T-helper 2 cell treated with Interferon-gamma antibody and Interleukin-4, amounts not matched to agents 100 ng/mL and 5 ng/mL, for 36 hours (primary cell): ENCODE results near the gene IL1RN. TPM values are rescaled to one million over a fixed set of nuclear protein-coding genes. Genes with fewer than 3 reads are reported as not detected.

Experiments used
- intact Hi-C: fragments of 100-400 bp; cut with micrococcal nuclease; formaldehyde crosslinking; loops from one replicate; pipeline ENCODE4 v1.15.1; 2023
- total RNA-seq: library from RNA; stranded (reverse); gene quantifications from 2 replicates; pipeline ENCODE4 v1.2.3, GENCODE V29; 2022

The IL1RN gene, protein sequence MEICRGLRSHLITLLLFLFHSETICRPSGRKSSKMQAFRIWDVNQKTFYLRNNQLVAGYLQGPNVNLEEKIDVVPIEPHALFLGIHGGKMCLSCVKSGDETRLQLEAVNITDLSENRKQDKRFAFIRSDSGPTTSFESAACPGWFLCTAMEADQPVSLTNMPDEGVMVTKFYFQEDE
- total RNA-seq = 0.70 TPM in 2 replicates

DNA sequence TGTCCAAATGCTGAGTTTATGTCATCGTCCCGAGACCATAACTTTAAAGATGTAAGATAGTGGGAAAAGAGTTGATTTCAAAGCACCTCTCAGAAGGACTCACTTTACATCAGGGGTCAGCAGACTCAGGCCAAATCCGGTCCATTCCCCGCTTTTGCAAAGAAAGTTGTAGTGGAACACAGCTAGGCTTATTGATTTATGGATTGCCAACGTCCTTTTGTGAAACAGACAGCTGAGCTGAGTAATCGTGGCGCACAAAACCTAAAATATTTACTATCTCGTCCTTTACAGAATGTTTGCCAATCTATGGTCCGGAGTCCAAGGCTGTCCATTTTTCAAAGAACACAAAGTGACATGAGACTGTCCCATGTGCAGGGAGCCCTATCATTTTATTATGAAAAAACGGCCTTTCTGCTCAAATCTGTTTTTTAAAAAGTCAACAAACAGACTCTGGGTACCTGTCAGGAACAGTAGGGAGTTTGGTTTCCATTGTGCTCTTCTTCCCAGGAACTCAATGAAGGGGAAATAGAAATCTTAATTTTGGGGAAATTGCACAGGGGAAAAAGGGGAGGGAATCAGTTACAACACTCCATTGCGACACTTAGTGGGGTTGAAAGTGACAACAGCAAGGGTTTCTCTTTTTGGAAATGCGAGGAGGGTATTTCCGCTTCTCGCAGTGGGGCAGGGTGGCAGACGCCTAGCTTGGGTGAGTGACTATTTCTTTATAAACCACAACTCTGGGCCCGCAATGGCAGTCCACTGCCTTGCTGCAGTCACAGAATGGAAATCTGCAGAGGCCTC lies at the start of gene IL1RN:
Gene IL1RN, plus strand, starts transcription at position 754 of the 801 bp plus-strand sequence. Its CDS starts 27 bp downstream, at position 781.
- intact Hi-C loops = no loop called here

DNA sequence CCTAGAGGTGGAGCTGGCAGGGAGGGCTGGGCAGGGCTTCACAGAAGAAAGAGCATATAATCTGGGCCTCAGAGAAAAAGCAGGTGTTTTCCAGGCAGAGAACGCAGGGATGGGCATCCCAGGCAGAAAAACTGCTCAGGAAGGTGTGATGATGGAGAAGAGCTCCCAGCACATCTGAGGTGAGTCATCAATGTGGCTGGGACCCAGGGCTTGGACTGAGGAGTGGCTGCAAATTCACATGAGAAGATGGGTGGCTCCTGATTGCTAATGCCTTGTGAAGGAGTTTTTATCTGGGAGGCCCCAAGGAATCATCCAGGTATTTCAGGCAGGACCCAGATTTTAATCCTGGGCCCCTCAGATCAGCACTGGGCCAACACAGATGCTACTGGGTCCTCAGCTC lies 49.5 kb upstream of the IL1RN start:
- intact Hi-C loops = no loop called here

DNA sequence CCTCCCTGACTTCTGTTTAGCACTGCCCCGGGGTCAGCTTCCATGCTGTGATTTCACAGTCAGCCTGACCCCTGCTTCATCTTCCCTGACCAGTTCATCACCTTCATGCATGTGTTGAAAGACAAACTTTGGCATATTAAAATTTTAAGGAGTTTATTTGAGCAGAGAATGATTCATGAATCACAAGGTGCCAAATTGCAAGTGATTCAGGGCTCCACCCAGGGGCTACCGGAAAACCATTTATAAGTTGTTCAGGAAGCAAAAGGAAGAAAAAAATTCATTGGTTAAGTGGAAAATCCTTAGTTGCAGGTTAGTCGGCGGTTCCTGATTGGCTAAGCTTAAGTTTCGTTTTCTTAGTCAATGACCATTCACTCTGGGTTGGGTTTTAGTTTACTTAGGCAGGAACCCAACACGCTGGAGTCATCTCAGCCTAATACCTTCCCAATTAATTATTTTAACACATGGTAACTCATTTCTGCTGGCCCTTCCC lies 49.0 kb upstream of the IL1RN start:
- intact Hi-C loops = no loop called here

DNA sequence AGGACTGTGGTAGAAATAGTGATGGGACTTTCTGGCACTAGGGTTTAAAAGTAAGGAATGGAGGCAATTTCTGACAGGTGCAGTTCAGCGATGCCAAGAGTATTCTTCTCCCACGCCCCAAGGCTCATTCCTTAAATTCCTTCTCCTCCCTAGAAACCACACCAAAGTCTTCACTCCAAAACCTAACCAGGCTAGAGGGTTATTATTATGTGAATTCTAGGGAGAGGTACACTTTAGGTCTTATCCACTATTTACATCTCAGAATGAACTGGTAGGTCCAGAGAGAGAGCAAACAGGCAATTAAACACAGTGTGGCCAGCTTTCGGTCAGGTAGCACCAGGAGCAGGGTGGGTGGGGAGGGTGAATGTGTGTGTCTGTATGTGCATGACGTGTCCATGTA lies 48.3 kb upstream of the IL1RN start:
- intact Hi-C loops = no loop called here

DNA sequence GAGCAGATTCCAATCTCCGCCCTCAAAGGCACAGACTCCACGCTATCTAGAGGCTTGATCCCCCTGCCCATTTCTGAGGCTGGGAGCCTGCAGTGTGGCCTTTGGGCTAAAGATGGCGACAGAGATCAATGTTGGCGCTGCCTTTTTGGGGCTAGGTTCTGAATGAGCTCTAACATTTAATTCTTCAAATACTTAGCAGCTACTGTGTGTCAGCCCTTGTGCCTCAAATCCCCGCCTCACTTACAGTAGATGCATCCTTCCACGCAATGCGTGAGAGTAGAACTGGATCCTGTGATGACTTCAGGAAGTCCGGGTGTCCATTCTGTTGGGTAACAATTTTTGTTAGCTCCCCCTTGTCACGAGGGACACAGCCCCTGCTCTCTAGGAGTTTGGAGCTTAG lies 47.3 kb upstream of the IL1RN start:
- intact Hi-C loops = loop anchor here (1.0 to 5.0 kb wide), 3 partner anchors 37 to 292 kb away; no protein-coding TSS in a partner anchor

DNA sequence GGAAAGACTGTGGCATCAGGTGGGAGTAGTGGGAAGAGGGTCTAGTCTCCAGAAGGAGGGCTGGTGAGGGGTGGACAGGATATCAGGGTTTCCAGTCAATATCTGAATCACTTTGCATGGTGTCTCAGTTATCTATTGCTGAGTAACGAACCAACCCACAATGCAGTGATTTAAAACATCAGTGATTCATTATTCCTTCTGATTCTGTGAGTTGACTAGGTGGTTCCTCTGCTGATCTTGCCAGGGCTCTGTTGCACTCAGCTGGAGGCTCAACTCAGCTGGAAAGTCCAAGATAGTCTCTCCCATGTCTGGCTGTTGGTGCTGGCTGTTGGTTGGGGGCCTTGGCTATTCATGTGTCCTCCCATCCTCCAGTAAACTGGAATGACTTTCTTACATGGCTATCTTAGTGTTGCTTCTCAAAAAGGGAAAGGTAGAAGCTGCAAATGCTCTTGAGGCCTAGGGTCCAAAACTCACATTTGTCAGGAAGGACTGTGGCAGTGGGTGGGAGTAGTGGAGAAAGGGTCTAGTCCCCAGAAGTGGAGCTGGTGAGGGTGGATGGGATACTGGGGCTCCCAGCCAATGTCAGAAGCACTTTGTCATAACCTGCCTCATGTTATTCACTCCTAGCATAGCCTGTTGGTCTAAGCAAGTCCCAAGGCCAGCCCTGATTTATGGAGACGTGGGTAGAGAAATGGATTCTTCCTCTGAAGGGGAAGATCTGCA lies 45.7 kb upstream of the IL1RN start:
- intact Hi-C loops = loop anchor here (5.0 kb wide), 2 partner anchors 36 to 291 kb away; no protein-coding TSS in a partner anchor

DNA sequence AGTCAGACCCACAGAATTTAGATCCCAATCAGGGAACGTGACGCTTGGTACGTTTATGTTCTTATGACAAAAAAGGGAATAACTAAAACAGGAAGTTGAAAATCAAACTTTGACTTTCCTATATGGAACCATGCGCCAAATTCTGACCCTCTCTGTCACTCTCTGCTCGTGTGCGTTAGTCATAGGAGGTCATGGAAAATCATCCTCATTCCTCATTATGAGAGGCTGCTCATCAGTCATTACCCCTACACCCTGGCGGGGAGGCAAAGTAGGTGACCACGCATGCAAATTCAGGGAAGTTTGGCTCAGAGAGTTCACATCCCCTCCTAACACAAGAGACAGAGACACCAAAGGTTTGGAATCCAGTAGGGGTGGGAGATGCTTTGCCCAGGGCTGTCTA lies 44.1 kb upstream of the IL1RN start:
- intact Hi-C loops = loop anchor here (5.0 kb wide), 2 partner anchors 34 to 289 kb away; no protein-coding TSS in a partner anchor

DNA sequence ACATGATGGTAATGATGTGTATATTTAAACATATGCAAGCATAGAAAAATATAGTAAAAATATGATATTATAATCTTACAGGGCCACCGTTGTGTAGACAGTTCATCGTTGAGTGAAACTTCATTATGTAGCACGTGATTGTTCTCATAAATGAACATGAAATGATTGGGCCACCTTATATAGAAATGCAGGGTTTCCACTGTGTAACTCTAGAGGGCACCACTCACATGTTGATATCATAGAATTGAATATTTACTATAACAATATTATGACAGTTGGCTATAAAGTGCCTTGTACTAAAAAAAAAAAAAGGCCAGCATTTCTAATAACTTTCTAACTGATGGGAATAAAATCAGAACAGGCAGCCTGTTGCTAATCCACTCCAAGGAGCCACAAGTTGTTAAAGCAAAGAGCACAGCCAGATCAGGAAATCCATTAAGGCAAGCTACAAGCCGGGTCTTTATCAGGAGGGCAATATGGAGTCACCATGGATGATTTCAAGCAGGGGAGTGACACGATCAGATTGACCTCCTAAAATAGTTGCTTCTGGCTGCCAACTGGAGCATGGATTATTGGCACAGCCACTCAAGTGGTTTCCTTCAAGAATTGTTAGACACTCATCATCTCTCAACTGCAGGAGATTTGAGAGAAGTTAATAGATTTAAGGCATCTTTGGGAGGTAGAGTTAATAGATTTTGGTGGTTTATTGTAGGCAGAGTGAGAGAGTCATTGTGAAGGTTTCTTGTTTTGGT lies 43.0 kb upstream of the IL1RN start:
- intact Hi-C loops = loop anchor here (1.0 to 5.0 kb wide), 5 partner anchors 33 to 288 kb away; no protein-coding TSS in a partner anchor

DNA sequence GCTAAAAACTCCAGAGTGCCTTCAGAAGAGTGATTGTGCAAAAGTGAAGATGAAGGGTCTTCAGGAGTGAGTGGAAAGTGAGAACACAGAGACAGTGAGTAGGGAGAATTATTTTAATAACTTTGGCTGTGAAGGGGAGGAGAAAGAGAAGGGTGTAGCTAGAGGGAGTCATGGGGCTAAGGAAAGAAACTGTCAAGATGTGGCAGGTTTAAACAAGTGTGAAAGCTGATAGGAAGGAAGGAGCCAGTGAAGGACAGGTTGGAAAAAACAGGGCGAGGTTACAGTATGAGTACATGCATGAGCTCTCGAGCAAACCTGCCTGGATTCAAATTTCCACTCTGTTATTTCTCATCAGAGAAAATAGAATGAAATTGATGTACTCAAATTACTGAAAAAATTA lies 41.9 kb upstream of the IL1RN start:
- intact Hi-C loops = loop anchor here (2.0 kb wide), 2 partner anchors 49 to 113 kb away; no protein-coding TSS in a partner anchor

DNA sequence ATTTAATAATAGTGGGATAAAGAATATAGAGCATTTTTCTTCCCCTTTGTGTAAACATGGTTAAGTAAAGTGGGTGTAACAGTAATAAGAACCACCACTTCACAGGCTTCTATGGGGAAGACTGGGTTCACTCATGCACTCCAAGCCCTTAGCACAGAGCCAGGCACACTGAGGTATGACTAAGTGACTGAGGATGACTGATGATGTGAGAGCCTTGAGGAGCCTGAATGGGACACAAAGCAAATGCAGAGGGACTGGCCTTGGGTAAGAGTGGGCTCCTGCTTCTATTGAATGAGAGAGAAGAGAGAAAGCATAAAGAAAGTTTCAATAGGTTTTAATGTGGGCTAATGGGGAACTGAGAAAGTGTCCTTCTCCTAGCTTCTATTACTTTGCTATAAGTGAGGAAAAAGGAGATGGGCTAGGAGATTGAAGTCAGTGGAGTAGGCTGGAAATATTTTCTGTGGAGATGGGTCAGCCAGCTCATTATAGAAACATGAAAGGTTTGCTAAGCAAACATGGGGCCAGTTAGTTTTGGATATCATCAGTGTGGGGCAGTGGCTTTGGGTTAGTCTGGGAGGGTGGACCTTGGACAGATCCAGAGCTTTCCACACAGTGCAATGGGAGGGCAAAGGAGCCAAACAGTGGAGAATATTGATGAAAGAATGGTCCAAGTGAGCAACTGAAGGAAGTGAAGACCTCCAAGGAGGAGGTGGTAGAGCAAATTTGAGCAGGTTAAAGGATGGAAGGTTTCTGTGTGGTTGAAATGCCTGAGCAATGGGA lies 39.0 kb upstream of the IL1RN start:
- intact Hi-C loops = no loop called here

DNA sequence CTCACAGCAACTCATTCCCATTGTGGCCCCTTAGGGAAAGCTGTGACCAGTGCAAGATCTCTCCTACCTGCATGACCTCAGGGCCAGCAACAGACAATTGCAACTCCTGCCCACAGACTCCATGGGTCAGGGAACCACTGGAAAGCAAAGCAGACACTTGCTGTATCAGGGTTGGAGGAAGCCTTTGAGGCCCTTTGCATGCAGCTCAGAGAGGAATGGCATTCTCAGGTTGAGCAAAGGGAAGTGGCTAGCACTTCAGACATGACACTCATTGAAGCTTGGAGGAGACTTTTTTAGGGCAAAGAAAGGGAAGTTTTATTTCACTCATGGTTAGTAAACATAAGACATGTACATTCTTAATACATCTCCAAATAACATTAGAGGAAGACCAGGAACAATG lies 37.5 kb upstream of the IL1RN start:
- intact Hi-C loops = no loop called here

DNA sequence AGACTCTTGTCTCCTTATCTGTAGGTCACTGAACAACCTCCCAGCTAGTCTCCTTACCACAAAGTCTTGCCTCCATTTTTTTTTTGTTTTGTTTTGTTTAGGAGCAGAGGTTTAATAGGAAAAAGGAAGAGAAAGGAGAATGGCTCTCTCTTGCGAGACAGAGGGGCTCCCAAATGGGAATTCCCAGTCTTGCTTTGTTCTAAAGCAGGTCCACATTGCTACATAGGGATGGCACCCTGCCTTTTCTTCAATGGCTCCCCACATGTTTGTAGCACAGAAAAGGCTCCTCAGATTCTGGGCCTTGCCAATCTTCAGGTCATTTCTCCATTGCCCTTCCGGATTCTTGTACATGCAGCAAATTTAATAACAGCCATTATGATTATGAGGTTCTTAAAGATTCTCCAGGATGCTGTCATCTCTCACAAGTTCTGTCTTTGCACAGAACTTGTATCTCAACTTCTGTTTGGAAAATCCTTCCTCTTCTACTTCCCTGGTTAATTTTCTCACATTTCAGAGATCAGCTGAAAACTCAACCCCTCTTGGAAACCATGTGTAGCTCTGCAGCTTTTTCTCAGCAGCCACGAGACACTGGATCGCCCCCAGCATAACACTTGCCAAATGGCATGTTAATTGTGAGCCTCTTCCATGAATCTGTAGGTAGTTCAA lies 36.0 kb upstream of the IL1RN start:
- intact Hi-C loops = no loop called here

DNA sequence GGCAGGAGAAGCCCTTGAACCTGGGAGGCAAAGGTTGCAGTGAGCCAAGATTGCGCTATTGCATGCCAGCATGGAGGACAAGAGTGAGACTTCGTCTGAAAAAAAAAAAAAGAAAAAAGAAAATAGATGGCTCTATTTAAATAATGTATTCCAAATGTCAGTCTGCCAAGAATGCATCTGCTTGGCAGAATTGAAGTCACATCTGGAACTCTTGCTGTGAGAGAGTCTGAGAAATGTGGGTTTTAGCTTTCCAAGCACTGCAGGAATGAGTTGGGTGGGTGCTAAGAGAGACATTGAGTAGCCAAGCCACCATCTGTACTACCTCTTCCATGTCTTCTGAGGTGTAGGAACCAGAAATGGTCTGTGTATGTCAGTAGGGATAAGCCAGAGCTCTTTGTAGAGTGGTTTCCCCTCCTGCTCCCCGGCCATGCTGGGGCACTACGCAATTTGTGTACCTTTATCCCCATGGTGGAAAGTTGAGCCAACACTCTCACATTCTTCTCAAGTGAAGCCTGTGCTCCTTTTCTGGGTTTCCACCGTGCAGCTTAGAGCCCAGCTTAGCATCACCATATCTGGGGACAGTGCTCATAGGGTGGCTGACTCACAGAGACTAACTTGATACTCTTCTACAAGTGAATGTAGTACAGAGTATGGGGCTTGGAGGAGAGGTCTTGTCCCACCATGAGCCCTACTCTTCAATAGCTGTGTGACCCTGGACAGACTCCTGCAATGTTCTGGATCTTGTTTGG lies 34.4 kb upstream of the IL1RN start:
- intact Hi-C loops = no loop called here

DNA sequence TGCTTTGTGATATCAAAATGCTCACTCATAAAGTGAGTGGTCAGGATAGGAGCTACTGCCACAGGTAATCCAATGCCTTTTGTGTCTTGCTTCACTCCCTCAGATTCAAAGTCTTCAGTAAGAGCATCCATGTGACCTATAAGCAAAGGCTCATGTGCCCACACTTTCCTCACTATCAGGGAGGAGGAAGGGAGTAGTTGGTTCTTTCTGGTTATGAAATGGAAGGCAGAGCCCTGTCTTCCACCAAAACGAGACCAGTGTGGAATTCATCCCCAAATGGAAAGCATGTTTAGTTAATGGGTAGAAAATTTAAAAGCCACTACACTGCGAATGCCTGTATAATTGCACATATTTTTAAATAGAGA lies 33.8 kb upstream of the IL1RN start:
- intact Hi-C loops = no loop called here

DNA sequence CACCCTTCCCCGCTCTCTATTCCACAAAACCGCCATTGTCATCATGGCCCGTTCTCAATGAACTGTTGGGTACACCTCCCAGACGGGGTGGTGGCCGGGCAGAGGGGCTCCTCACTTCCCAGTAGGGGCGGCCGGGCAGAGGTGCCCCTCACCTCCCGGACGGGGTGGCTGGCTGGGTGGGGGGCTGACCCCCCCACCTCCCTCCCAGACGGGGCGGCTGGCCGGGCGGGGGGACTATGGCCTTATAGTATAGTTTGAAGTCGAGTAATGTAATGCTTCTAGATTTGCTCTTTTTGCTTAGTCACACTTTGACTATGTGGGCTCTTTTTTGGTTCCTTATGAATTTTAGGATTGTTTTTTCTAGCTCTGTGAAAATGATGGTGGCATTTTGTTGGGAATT lies 31.1 kb upstream of the IL1RN start:
- intact Hi-C loops = loop anchor here (5.0 kb wide), 1 partner anchor 99 kb away; no protein-coding TSS in a partner anchor

DNA sequence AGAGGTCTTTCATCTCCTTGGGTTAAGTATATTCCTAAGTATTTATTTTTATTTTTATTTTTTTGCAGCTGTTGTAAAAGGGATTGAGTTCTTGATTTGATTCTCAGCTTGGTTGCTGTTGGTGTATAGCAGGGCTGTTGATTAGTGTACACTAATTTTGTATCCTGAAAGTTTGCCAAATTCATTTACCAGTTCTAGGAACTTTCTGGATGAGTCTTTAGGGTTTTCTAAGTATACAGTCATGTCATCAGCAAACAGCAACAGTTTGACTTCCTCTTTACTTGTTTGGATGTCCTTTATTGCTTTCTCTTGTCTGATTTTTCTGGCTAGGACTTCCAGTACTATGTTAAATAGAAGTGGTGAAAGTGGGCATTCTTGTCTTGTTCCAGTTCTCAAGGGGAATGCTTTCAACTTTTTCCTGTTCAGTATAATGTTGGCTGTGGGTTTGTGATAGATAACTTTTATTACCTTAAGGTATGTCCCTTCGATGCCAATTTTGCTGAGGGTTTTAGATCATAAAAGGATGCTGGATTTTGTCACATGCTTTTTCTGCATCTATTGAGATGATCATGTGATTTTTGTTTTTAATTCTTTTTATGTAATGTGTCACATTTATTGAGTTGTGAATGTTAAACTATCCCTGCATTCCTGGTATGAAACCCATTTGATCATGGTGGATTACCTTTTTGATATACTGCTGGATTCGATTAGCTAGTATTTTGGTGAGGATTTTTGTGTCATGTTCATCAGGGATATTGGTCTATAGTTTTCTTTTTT lies 30.4 kb upstream of the IL1RN start:
- intact Hi-C loops = loop anchor here (5.0 kb wide), 1 partner anchor 100 kb away; no protein-coding TSS in a partner anchor

DNA sequence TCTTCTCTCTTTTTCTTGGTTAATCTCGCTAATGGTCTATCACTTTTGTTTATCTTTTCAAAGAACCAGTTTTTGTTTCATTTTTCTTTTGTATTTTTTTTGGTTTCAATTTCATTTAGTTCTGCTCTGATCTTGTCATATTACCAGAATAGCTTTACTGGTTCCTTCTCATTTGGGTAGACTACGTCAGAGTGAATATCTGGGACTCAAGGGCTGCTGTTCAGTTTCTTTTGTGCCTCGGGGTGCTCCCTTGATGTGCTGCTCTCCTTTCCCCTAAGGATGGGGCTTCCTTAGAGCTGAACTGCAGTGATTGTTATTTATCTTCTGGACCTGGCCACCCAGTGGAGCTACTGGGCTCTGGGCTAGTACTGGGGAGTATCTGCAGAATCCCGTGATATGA lies 29.4 kb upstream of the IL1RN start:
- intact Hi-C loops = loop anchor here (1.0 to 5.0 kb wide), 2 partner anchors 75 to 101 kb away; partner anchors contain the start of gene PSD4

DNA sequence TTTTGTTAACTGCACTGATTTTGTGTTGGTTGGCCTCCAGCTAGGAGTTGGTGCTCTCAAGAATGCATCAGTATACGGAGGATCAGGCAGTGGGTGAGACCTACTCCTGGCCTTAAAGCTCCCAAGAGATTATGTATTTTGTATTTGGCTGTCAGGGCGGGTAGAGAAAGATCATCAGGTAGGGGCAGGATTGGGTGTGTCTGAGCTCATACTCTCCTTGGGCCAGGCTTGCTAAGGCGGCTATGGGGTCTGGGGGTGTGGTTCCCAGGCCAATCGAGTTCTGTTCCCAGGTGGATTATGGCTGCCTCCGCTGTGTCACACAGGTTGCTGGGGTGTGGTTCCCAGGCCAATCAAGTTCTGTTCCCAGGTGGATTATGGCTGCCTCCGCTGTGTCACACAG lies 28.9 kb upstream of the IL1RN start:
- intact Hi-C loops = loop anchor here (1.0 to 5.0 kb wide), 2 partner anchors 75 to 101 kb away; partner anchors contain the start of gene PSD4
